NT2/D1 (cell line): Measurements from ENCODE around the gene GPD1.

Experiments
- YY1 ChIP-seq: IDR thresholded peaks from 2 replicates; pipeline ENCODE4 v1.6.1; 2011; ENCODE audit not compliant: insufficient read length, insufficient read depth
- ZNF274 ChIP-seq: IDR thresholded peaks from 2 replicates; pipeline ENCODE4 v1.6.1; 2011; ENCODE audit warnings: mild to moderate bottlenecking, low read depth, low read length

DNA sequence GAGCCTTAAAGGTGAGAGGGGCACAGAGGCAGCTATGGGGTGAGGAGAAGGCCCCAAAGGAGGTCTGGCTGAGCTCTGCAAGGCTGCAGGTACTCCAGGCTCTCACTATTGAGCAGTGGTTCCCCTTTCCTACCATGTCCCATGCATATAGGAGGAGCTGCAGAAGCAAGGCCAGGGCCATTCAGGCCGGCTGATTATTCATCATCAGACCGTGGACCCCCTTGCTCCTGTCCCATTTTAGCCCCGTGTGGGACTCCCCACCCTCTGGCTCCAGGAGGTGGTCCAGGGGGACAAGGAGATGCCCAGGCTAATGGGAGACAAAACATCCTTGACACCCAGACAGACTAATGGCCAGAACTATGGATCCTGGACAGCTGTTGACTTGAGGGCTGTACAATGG is 3.1 kb downstream of the GPD1 start:
- TF ChIP-seq ZNF274 (no peak), YY1 (no peak)
